ENCODE measurements around the gene USP19. TPM values are rescaled to one million over a fixed set of nuclear protein-coding genes. Genes with fewer than 3 reads are reported as not detected.

Gene USP19
- total RNA-seq, 2 experiments from 2014 or later: 58.3 to 68.6 TPM

DNA sequence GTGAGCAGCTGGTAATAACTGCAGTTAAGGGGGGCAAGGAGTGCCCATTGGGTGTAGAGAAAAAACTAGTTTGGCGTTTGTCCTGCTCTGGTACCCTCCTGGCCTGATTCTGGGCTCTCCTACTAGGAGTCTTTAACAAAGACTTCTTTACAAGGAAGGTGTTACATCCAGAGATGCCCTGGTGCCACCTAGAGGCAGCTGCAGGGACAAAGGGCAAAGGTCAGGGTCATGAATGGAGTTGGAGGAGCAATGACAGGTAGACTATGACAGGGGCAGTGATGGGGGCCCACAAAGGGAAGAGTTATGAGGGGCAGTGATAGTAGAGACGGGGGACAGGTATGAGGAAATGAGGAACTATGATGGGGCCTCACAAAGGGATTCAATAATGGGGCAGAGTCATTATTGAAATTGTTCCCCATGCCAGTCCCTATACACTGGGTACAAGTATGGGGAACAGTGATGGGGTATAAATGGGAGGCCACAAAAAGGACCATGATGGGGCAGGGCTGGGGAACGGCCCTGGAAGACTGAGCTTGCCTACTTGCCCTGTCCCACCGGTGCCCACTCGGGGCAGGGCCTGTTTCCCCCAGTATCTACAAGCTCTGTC, 37.6 kb upstream of the USP19 start:
- peak; percentile 82 for DNase-seq
- no peaks in the 10 kb centered on the region for H3K27me3 Mint-ChIP-seq
- CTCF ChIA-PET: interaction anchor here (0.6 to 4.9 kb wide), 12 partner anchors 12 to 340 kb away, joined by 3 to 28 read pairs (median 4); partner anchors contain the start of genes KLHDC8B, P4HTM, QRICH1 and USP19
- H3K9me3 Mint-ChIP-seq (ENCODE audit: low read depth): no peaks in the 10 kb centered on the region
- peak; percentile 80 for ATAC-seq
- no peak overlapping the region for H3K4me3 Mint-ChIP-seq
- peaks cover 7% of the 10 kb centered on the region for H3K36me3 Mint-ChIP-seq
- H3K27ac Mint-ChIP-seq: no peak overlapping the region
- peaks cover 20% of the 10 kb centered on the region for H3K4me1 Mint-ChIP-seq

DNA sequence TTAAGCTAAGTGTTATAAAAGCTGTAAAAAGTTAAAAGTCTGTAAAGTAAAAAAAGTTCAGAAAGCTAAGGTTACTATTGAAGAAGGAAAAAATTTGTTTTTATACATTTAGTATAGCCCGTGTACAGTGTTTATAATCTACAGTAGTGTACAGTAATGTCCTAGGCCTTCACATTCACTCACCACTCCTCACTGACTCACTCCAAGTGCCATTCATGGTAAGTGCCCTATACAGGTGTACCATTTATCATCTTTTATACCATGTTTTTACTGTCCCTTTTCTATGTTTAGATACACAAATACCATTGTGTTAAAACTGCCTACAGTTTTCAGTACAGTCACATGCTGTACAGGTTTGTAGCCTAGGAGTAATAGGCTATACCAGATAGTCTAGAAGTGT, 36.7 kb upstream of the USP19 start:
- no peak for DNase-seq
- Mint-ChIP-seq H3K27ac (no peak overlapping the region), H3K4me3 (no peak overlapping the region), H3K9me3 (ENCODE audit: low read depth) (no peaks in the 10 kb centered on the region), H3K36me3 (peaks cover 4% of the 10 kb centered on the region), H3K27me3 (no peaks in the 10 kb centered on the region), H3K4me1 (peaks cover 13% of the 10 kb centered on the region)
- no peak for ATAC-seq
- CTCF ChIA-PET: interaction anchor here (0.6 to 4.9 kb wide), 8 partner anchors 13 to 292 kb away, joined by 3 to 28 read pairs (median 4); partner anchors contain the start of genes KLHDC8B, QRICH1 and WDR6

DNA sequence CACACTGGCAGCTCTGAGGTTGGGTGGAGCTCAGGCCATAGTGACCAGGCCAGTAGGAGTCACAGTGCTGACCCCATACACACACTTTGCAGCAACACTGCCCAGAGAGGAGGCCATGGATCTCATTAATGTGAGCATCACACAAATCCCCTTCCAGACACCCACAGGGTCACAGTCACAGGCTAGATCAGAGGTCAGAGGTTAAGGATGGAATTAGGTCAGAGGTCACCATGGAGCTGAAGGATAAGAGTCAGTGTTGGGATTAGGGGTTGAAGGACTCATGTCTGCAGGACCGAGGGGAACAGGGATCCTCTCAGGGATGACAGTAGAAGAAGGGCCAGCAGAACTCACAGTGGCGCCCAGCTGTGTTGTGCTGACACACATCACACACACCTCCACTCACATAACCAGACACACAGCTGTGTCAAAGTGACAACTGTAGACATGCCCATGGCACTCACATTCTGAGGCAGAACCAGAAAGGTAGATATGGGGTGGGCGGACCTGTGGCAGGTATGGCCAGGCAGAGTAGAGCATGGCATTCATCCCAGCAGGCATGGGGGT, 32.8 kb upstream of the USP19 start:
- Mint-ChIP-seq H3K9me3 (ENCODE audit: low read depth) (no peaks in the 10 kb centered on the region), H3K4me3 (no peak overlapping the region), H3K27me3 (no peaks in the 10 kb centered on the region), H3K36me3 (no peaks in the 10 kb centered on the region), H3K27ac (no peak overlapping the region), H3K4me1 (peaks cover 2% of the 10 kb centered on the region)
- DNase-seq: no peak
- CTCF ChIA-PET: interaction anchor here (0.9 to 1.2 kb wide), 3 partner anchors 32 to 166 kb away, joined by 3 to 4 read pairs (median 3); partner anchors contain the start of gene USP19
- no peak for ATAC-seq

DNA sequence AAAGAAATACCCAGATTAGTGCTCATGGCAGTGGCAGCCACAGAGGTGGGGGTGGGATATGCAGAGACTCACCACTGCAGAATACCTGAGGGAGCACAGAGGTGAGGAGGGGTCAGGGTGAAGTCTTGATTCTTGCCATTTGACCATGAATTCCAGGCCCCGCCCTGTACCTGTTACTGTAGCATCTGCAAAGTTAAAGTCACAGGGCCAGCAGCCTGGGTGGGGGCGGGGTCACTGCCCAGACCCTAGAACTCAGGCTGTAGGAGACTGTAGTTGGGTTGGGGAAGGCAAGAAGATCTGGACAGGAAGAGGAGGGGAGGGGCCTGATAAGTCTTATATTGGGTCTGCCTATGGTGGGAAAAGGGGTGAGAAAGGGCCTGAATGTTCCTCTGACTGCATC, 31.0 kb upstream of the USP19 start:
- no peaks in the 10 kb centered on the region for H3K27me3 Mint-ChIP-seq
- H3K9me3 Mint-ChIP-seq (ENCODE audit: low read depth): no peaks in the 10 kb centered on the region
- no peak overlapping the region for H3K4me3 Mint-ChIP-seq
- CTCF ChIA-PET: no interaction called here
- H3K4me1 Mint-ChIP-seq: no peaks in the 10 kb centered on the region
- DNase-seq (no peak), ATAC-seq (no peak)
- H3K27ac Mint-ChIP-seq: no peak overlapping the region
- H3K36me3 Mint-ChIP-seq: no peaks in the 10 kb centered on the region

DNA sequence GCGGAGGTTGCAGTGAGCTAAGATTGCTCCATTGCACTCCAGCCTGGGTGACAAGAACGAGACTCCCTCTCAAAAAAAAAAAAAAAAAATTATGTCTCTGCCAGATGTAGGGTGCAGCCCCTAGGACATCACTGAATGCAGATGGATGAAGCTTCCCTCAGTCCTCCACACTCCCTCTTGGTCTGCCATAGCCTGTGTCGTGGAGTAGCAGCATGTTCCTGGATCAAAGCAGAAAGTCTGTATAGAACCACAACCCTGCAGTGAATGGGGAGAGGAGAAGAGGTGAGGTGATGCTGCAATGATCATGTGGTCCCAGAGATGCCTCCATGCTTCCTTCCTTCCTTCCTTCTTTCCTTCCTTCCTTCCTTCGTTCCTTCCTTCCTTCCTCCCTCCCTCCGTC, 27.5 kb upstream of the USP19 start:
- Mint-ChIP-seq H3K4me3 (no peak overlapping the region), H3K27me3 (no peaks in the 10 kb centered on the region), H3K27ac (no peak overlapping the region), H3K36me3 (no peaks in the 10 kb centered on the region), H3K4me1 (no peaks in the 10 kb centered on the region), H3K9me3 (ENCODE audit: low read depth) (no peaks in the 10 kb centered on the region)
- no peak for ATAC-seq
- no peak for DNase-seq
- CTCF ChIA-PET: no interaction called here

DNA sequence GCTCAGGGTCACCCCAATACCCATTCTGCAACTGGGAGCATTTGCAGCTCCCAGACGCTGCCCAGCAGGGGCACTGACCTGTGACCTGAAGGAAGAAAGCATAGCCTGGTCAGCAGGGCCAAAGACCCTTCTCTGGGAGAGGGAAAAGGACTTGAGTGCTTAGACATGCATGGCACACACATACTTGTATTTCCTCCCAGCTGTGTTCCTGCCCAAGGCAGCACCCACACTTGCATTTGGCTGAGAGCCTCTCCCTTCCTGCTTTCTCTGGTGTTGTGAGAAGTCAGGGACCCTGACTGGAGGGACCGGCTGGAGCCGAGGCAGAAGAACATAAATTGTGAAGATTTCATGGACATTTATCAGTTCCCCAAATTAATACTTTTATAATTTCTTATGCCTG, 19.5 kb upstream of the USP19 start:
- Mint-ChIP-seq H3K36me3 (no peaks in the 10 kb centered on the region), H3K27ac (no peak overlapping the region), H3K4me1 (peaks cover 6% of the 10 kb centered on the region), H3K9me3 (ENCODE audit: low read depth) (peaks cover 3% of the 10 kb centered on the region), H3K4me3 (no peak overlapping the region), H3K27me3 (peaks cover 3% of the 10 kb centered on the region)
- CTCF ChIA-PET: no interaction called here
- DNase-seq: no peak
- no peak for ATAC-seq

DNA sequence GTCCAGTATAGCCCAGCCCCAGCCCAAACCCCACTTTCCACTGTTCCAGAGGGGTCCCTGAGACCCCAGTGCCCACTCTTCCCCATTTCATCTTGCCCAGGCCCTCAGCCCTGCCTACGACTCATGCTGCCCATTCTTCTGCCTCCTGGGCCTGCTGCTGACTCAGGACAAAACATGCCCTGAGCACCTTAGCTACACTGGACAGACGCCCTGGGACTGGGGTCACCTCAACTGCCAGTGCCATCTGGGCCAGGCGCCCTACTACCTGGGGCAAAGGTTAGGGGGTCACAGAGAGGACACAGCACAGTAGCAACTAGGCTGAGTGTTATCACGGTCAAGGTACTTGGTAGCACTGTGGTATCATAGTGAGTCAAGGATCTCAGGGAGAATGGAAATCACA, 14.9 kb upstream of the USP19 start:
- H3K36me3 Mint-ChIP-seq: no peaks in the 10 kb centered on the region
- DNase-seq (no peak), ATAC-seq (no peak)
- no peaks in the 10 kb centered on the region for H3K9me3 Mint-ChIP-seq (ENCODE audit: low read depth)
- CTCF ChIA-PET: no interaction called here
- H3K4me3 Mint-ChIP-seq: no peak overlapping the region
- H3K27me3 Mint-ChIP-seq: peaks cover 6% of the 10 kb centered on the region
- no peak overlapping the region for H3K27ac Mint-ChIP-seq
- no peaks in the 10 kb centered on the region for H3K4me1 Mint-ChIP-seq

DNA sequence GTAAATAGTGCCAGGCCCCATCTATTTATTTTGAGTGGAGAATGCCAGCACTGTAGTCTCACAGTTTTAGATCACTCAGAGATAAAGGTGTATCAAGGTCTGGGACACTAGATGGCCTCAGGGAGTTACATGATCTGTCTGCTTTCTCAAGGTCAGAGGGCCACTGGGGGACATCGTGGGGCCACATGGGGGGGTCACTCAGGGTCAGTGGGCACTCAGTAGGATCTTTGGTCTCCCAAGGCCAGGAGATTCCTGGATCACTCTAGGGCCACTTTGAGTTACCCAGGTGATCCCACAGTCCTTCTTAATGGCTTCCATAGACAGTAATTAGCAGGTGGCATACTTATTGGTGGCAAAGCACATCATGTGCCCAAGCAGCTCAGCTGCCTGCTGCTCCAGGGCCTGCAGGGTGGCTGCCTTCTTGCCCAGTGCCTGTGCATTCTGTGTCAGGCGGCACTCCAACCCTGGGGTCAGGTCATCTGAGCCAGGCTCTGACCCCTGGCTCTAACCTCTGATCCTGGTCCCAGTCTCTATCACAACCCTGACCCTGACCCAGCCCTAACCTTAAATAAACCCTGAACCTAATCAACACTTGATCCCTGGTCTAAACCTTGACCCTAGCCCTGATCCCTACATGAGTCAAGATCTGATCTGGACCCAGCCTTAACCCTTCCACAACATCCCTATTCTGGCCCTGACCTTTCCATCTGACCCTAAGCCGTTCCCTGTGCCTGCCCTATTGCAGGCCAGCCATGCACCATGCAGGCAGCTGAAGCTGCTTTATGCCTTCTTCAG, 14.0 kb upstream of the USP19 start:
- H3K36me3 Mint-ChIP-seq: no peaks in the 10 kb centered on the region
- H3K27ac Mint-ChIP-seq: no peak overlapping the region
- no peak overlapping the region for H3K4me3 Mint-ChIP-seq
- CTCF ChIA-PET: interaction anchor here (0.5 kb wide), 1 partner anchor 947 kb away, joined by 3 read pairs; no protein-coding TSS in a partner anchor
- no peaks in the 10 kb centered on the region for H3K9me3 Mint-ChIP-seq (ENCODE audit: low read depth)
- no peaks in the 10 kb centered on the region for H3K4me1 Mint-ChIP-seq
- ATAC-seq: no peak
- H3K27me3 Mint-ChIP-seq: peaks cover 3% of the 10 kb centered on the region
- no peak for DNase-seq

DNA sequence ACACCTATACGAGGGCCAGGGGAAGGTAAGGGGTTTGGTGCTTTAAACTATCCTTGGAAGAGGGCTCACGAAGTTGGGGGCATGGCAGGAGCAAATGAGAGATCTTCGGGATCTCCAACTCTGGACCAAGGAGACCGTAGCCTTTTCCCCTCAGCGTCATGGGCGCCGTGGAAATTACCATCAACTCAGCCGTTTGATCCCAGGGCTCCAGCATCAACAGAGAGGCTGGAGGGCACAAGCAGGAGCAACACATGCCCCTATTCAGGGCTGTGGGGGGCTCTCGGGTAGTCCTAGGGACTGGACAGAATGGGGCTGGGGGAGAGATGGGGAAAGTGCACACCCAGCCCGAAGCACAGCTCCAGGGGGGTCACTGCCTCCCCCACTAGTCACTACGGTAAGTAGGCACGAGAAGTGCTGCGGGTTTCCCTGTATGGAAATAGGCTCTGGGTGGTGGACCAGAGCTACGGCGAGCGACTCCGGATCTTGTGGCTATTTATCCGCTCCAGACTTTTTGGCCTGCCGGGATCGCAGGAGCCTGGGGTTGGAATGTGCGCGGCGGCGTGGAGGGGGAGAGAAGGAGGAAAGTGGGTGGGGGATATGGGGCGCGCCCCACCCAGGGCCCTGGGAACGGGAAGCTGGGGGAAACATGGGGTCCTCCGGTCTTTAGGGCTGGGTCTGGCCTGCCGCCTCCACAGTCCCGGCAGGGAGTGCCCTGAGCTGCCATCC, 12.8 kb upstream of the USP19 start:
- H3K27ac Mint-ChIP-seq: no peak overlapping the region
- ATAC-seq (no peak), DNase-seq (no peak)
- H3K36me3 Mint-ChIP-seq: no peaks in the 10 kb centered on the region
- H3K9me3 Mint-ChIP-seq (ENCODE audit: low read depth): no peaks in the 10 kb centered on the region
- H3K27me3 Mint-ChIP-seq: peaks cover 3% of the 10 kb centered on the region
- CTCF ChIA-PET: no interaction called here
- H3K4me1 Mint-ChIP-seq: no peaks in the 10 kb centered on the region
- H3K4me3 Mint-ChIP-seq: no peak overlapping the region

DNA sequence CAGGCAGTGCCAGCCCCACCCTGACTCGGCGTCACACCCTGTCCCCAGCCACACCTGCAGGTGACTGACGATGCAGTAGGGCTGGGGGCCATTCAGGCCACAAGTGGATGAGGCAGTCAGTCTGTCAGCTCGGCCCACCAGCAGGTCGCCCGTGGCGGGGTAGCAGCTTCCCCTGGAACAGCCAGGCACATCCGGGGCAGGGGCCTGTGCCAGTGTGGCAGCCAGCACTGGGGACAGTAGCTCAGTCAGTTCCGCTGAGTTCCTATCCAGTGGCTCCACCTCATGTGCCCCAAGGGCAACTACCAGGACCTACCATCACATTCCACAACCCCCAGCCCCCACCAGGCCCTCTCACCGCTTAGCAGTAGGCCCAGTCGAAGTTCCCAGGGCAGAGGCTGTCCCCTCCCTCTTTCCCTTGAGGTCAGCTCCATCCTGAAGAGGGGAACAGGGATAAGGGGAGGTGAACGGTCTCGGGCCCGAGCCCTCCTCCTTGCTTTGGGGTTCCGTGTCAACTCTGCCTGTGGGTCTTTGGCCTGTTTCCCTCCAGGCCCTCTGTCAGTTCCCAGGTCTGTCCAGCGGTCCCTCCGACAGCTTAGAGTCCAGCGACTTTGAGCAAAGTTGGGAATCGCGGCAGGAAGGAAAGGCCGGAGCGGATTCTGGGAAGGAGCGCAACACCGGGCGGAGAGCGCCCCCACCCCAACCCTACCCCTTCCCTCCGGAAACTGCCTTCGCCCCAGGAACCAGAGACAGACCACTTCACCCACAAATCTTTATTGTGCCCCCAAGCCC, 12.0 kb upstream of the USP19 start, which contains the start of gene LAMB2:
LAMB2 (minus strand) TSS at position 614 of the 789 bp plus-strand sequence; CDS start at position 431, 183 bp downstream.
- Mint-ChIP-seq H3K4me3 (no peak within 1 kb of the TSS), H3K36me3 (no peaks in the 10 kb centered on the region), H3K27ac (no peak within 1 kb of the TSS), H3K27me3 (peaks cover 3% of the 10 kb centered on the region), H3K4me1 (no peaks in the 10 kb centered on the region), H3K9me3 (ENCODE audit: low read depth) (no peaks in the 10 kb centered on the region)
- DNase-seq (no peak), ATAC-seq (no peak)
- CTCF ChIA-PET: interaction anchor here (0.6 to 0.7 kb wide), 2 partner anchors 23 to 26 kb away, joined by 3 read pairs; no protein-coding TSS in a partner anchor

DNA sequence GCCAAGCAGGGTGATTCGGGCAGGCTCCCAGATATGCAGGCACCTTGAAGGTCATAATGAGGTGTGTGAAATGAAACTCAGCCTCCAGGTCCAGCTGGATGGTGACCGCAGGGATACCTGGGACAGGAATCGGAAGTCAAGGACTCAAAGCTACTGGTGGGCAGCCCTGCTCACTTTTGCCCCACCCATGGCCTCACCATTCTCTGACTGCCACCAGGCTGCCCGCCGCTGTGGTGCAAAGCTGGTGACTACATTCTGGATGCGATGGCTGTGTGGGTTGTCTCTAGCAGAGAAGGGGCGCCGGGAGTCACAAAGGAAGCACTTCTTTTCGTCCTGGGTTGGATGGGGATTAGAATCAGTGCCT, 11.4 kb upstream of the USP19 start:
- H3K4me1 Mint-ChIP-seq: no peaks in the 10 kb centered on the region
- DNase-seq (no peak), ATAC-seq (no peak)
- no peak overlapping the region for H3K27ac Mint-ChIP-seq
- CTCF ChIA-PET: interaction anchor here (0.6 to 0.7 kb wide), 2 partner anchors 26 to 464 kb away, joined by 3 read pairs; no protein-coding TSS in a partner anchor
- H3K4me3 Mint-ChIP-seq: no peak overlapping the region
- no peaks in the 10 kb centered on the region for H3K36me3 Mint-ChIP-seq
- peaks cover 3% of the 10 kb centered on the region for H3K27me3 Mint-ChIP-seq
- H3K9me3 Mint-ChIP-seq (ENCODE audit: low read depth): no peaks in the 10 kb centered on the region

DNA sequence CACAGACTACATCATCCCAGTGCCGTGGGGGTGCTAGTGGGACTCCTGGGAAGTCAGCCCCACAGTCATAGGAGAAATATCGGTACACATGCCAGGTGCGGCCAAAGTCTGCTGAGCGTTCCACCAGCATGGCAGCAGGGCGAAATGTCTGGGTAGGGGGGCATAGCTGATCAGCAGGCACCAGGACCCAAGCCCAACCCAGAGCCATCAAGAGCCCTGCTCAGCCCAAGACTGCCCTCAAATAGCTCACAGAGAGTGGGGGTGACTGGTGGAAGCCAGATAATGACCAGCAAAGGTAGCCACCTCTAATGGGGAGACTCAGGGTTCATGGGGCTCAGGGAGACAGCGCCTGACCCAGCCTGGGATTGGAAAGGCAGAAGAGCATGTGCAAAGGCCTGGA, 11.0 kb upstream of the USP19 start:
- Mint-ChIP-seq H3K4me3 (no peak overlapping the region), H3K4me1 (no peaks in the 10 kb centered on the region), H3K27me3 (peaks cover 3% of the 10 kb centered on the region), H3K27ac (no peak overlapping the region), H3K36me3 (no peaks in the 10 kb centered on the region), H3K9me3 (ENCODE audit: low read depth) (no peaks in the 10 kb centered on the region)
- ATAC-seq (no peak), DNase-seq (no peak)
- CTCF ChIA-PET: interaction anchor here (0.6 kb wide), 1 partner anchor 464 kb away, joined by 3 read pairs; no protein-coding TSS in a partner anchor

All from activated CD8-positive, alpha-beta memory T cell treated with anti-CD3 and anti-CD28 coated beads, Interleukin-2, amount 10 ng/mL, durations not matched to agents 7 days and 5 days (primary cell).